ENCODE results near the gene SRGAP2C.
"Not testable (repeated sequence)": the region's sequence is repeated elsewhere in the genome, so short reads cannot be mapped to it uniquely, and the experiment has no call there.

The SRGAP2C gene

DNA sequence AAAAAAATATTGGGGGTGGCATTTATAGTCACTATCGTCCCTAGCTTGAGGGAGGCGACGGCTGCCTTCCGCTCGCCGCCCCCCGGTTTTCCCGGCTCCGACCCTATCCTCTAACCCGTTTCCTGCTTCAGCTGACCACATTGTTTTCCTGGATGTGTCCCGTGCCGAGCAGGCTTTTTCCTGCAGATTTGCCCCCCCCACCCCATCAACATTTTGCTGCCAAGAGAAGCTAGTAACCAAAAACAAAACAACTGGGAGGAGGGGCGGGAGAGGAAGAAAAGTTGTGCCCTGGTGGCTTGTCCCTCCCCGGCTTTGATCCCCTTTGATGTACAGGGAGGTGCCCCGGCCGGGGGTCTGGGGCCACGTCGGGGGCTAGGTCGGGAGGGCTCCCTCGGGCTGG, 1.4 kb downstream of the SRGAP2C start:
- DNase-seq, result not testable (repeated sequence)

DNA sequence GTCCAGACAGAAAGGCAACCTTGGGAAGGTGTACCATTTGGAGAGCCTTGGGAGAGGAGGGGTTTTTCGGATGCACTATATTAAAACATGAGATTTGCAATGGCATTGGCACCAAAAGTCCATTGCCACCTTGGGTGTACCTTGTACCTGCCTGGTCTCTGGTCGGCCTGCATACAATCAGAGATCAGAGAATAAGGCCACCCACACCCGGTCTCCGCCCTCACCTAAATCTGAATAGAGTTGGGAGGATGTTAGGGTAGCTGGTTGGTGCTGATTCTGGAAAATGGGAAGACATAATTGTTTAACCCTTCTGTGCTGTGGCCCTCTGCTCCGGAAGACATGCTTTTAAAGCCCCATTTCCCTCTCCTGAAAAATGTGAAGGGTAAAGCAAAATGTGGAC, 3.1 kb downstream of the SRGAP2C start:
- not testable (repeated sequence) for DNase-seq

DNA sequence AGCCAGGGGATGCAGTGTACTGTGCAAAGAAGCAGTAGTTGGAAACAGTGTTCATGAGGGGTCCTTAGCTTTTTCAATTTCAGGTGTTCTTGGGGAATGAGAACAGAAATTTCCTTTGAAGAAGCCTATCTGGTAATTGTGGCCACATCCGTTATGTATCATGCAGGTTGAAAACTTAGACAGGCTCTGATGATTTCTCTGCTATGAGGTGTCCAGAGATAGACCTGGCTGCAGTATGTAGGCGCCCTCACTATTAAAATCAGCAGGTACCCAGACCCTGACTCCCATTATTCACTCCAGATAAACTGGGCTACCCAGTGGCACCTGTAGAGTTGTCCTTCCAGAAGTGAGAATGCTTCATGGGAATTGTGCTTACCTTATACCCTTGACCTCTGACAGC, 7.7 kb downstream of the SRGAP2C start:
- DNase-seq, result not testable (repeated sequence)

GRCh38 chr1:121197095-121197882, 12.5 kb downstream of the SRGAP2C start:
- DNase-seq, result not testable (repeated sequence)

DNA sequence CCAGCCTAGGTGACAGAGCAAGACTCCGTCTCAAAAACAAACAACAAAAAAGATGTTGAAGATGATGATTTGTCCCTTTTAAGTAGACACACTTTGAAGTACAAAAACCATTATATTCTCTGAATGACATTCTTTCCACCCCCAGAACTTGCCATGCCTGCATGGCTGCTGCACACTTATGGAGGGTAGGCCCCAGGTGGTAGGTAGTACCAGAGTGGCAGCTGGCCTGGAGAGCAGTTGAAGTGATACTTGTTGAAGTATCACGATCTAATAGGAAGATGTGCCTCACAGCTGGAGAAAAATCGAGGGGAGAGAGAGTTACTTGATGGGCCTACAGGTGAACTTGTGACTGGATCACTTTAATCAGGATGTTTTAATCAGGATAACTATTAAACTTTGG, 15.0 kb downstream of the SRGAP2C start:
- not testable (repeated sequence) for DNase-seq

DNA sequence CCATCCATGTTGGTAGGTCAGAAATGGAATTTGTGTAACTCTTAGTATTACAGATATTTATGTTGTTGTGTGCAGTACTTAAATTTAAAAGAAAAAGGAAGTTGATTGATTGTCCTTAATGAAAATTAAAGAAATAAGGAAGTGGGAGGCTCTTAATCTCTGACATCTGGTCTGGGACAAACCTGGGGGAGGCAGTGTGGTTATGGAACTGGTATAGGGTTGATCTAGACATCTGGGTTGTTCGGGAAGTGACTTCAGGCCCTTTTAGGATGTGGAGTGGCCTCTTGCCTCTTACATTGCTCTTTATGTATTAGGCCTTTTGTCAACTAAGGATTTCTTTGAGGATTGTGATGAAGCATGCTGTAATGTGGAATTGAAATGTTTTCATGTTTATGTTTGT, 15.5 kb downstream of the SRGAP2C start:
- DNase-seq, result not testable (repeated sequence)

GRCh38 chr1:121200985-121201981, 16.5 kb downstream of the SRGAP2C start:
- DNase-seq, result not testable (repeated sequence)

GRCh38 chr1:121202986-121203385, 18.2 kb downstream of the SRGAP2C start:
- not testable (repeated sequence) for DNase-seq

GRCh38 chr1:121205786-121206711, 21.3 kb downstream of the SRGAP2C start:
- DNase-seq, result not testable (repeated sequence)

DNA sequence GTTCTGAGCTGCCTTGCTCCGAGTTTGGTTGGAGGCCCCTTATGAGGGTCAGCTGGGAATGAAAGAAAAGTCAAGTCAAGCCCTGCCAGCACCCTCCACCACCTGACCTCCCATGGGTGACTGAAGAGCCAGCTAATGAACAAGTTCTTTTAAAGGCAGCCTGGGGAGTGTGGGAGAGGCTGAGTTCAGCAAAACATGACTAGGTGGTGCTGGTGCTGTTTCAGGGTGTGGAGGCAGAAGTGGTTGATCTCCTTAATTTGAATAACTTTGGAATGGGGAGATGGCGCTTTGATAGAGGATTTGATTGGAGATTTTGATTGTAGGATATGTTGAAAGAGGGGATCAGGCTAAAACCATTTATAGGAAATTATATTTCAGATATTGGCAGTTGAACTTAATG, 22.6 kb downstream of the SRGAP2C start:
- not testable (repeated sequence) for DNase-seq

GRCh38 chr1:121208375-121208774, 23.6 kb downstream of the SRGAP2C start:
- DNase-seq, result not testable (repeated sequence)

GRCh38 chr1:121210778-121211177, 26.0 kb downstream of the SRGAP2C start:
- not testable (repeated sequence) for DNase-seq

DNA sequence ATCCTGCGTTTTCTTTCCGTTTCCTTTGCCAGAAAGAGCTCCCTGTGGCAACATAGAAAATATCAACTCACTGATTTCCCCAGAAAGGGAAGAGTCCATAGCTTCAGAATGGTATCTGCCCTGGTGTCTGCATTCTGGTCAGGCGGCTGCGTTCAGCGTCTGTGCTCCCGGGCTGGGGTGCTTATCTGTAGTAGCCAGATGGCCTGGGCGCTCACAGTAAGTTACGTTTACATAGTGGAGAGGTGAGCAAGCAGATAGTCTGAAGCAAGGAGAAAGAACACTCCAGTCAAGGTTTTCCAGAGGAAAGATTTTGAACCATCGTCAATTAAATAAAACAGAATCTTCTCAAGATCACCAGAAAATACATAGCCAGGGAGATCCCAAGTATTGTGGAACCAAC, 28.7 kb downstream of the SRGAP2C start:
- DNase-seq, result not testable (repeated sequence)

DNA sequence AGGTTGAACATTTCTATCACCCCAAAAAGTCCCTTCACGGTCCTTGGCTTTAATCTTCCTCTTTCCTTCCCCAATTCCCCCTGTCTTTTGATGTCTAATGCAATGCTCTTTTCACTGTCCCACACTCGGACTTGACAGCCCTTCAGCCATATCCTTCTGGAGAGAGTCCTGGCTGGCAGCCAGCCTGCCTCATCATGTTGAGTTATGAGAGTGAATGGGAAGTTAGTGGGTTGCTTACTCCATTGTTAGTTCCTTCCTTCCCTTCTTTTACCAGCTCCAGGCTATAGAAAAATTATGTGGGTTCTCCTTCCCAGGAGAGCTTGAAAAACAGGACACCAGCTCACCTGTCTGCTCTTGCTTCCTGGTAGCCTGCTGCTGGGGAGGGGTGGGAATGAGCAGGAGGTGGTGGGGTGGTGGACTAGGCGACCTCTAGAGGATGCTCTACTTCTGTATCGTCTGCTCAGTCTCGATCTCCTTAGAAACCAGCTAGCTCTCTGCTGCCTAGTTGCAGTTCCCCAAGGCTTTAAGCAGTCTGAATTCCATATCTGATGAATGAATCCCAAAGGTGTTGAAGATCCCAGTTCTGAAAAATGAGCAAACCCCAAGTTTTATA, 29.9 kb downstream of the SRGAP2C start:
- DNase-seq, result not testable (repeated sequence)

GRCh38 chr1:121215699-121216417, 31.1 kb downstream of the SRGAP2C start:
- DNase-seq, result not testable (repeated sequence)

DNA sequence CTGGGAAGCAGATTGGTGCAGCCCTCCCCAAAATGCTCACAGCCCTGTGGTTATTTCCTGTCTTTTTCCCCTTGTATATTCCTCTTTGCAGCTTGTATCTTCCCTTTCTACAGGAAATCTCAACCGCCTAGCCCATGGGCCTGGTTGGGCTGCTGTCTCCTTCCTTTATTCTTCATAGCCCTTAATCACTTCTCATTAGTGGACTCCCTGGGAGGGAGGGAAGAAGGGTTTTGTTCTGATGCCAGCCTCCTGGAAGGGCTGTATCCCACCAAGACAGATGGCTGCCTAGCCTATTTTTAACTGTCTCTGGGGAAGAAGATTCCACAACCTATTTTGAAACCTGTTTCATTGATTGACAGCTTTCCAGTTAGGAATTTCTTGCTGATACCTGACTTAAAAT, 31.9 kb downstream of the SRGAP2C start:
- not testable (repeated sequence) for DNase-seq

- peak; percentile 2 to 4 for DNase-seq
Observed at GRCh38 chr1:121221770-121222169, 37.0 kb downstream of the SRGAP2C start.

- not testable (repeated sequence) for DNase-seq
Observed at GRCh38 chr1:121224714-121225113, 39.9 kb downstream of the SRGAP2C start.

DNA sequence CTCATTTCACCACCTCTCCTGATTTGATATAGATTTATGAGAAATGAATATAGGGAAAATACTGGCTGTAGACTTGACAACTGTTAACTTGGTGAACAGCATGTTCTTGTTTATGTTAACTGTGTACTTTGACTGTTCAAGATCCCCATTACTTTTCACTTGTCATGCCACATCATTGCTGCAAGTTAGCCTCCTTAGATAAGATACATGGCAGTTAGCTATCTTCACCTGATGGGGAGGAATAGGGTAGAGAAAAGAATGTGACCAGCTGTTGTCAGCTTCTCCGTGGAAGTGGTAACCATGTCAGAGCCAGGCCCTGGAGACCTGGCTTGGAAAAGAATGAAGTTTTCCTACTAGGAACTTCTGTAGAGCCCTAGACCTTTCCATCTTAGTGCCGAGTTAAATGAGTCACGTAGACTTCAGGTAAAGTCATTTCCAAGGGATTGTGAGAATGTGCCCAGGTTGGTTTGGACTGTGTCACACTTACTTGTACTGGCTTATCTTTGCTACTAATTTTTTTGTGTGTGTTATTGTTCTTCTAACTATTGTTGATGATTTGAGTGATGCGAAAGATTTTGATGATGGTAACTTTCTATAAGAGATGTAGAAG, 41.6 kb downstream of the SRGAP2C start:
- not testable (repeated sequence) for DNase-seq

- DNase-seq, result not testable (repeated sequence)
Observed at GRCh38 chr1:121226925-121227324, 42.1 kb downstream of the SRGAP2C start.

All from inflammatory macrophage (primary cell).